GM12873 (cell line): Measurements from ENCODE around the gene SEMA7A.

Experiments used
- CTCF ChIP-seq: IDR thresholded peaks from 2 replicates; pipeline ENCODE4 v1.5.1; 2012; ENCODE audit warnings: low read depth, mild to moderate bottlenecking, moderate library complexity, low read length, control low read depth; ENCODE audit not compliant: insufficient read depth; ENCODE audit errors: missing control alignments

SEMA7A gene

GRCh38 chr15:74424901-74425528 is 8.7 kb downstream of the SEMA7A start:
- no peak for TF ChIP-seq CTCF

GRCh38 chr15:74423431-74424257 is 10.1 kb downstream of the SEMA7A start:
- no peak for TF ChIP-seq CTCF

- TF ChIP-seq CTCF, result no peak
These were observed 10.9 kb downstream of the SEMA7A start for GRCh38 chr15:74422652-74423430.

- no peak for TF ChIP-seq CTCF
These were observed 11.5 kb downstream of the SEMA7A start for GRCh38 chr15:74422265-74422651.

- no peak for TF ChIP-seq CTCF
These were observed 12.2 kb downstream of the SEMA7A start for GRCh38 chr15:74421302-74422245.

GRCh38 chr15:74420193-74420905 is 13.4 kb downstream of the SEMA7A start:
- TF ChIP-seq CTCF, result no peak
